HFF-Myc (cell line): Measurements from ENCODE around the gene GPR83.
A peak's percentile ranks its signal among the peaks of the same experiment; 100 is the strongest.

ENCODE experiments used
- DNase-seq: peaks from one replicate; pipeline ENCODE4 v3.0.0-alpha.2; 2011; ENCODE audit warnings: low read depth; ENCODE audit errors: extremely low read depth
- H3K4me3 ChIP-seq: replicated peaks from 2 replicates; pipeline ENCODE4 v1.5.1; 2011; ENCODE audit warnings: low read depth, mild to moderate bottlenecking, control low read depth, low read length
- TF ChIP-seq, protein P1 (sequence below): IDR thresholded peaks from 2 replicates; pipeline ENCODE4 v1.5.1; 2012; ENCODE audit warnings: mild to moderate bottlenecking, low read depth, low read length, control low read depth; ENCODE audit errors: missing control alignments

Gene GPR83

DNA sequence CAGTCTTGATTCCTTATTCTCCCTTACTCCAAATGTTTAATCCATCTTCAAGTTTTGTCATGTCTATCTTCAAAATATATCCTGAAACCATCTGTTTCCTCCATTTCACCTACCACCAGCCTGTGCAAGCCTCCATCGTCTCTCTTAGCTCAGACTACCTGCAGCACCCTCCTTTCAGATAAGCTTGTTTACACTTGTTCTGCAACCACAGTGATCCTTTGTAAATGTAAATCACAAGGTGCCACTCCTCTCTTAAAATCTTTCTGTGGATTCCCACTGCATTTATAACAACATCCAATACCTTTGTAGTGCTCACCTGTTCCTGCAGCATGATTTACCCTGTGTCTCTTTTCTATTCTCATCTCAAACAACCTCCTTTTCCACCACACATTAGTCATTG, 31.8 kb upstream of the GPR83 start:
- no peak for DNase-seq
- TF ChIP-seq, protein P1, sequence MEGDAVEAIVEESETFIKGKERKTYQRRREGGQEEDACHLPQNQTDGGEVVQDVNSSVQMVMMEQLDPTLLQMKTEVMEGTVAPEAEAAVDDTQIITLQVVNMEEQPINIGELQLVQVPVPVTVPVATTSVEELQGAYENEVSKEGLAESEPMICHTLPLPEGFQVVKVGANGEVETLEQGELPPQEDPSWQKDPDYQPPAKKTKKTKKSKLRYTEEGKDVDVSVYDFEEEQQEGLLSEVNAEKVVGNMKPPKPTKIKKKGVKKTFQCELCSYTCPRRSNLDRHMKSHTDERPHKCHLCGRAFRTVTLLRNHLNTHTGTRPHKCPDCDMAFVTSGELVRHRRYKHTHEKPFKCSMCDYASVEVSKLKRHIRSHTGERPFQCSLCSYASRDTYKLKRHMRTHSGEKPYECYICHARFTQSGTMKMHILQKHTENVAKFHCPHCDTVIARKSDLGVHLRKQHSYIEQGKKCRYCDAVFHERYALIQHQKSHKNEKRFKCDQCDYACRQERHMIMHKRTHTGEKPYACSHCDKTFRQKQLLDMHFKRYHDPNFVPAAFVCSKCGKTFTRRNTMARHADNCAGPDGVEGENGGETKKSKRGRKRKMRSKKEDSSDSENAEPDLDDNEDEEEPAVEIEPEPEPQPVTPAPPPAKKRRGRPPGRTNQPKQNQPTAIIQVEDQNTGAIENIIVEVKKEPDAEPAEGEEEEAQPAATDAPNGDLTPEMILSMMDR: no peak
- H3K4me3 ChIP-seq: no peak overlapping the region

DNA sequence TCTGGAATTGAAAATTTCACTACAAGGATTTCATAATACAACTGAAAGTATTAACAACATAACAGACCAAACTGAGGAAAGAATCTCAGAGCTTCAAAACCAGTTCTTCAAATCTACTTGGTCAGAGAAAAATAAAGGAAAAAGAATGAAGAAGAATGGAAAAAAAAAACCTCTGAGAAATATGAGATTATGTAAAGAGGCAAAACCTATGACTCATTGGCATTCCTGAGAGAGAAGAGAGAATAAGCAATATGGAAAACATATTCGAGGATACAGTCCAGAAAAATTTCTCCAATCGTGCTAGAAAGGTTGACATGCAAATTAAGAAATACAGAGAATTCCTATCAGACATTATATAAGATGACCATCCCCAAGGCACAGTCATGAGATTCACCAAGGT, 23.4 kb upstream of the GPR83 start:
- no peak overlapping the region for H3K4me3 ChIP-seq
- DNase-seq: no peak
- TF ChIP-seq, protein P1: no peak

DNA sequence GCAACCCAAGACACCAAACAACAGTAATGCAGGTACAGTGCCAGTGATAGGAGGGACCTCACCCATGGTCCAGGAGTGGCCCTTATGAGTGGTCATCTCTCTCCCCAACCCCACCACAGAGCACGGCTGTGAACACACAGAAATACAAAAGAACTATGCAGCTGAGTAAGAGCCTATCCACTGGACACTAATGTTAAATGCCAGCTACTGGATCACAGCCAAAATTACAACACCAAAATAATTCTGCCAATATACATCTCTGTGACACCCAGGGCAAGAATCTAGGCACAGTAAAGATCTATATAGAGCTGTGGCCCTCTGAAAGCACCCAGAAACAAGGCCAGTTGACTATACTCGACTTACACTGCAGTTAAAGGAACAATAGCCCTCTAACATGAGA, 22.8 kb upstream of the GPR83 start:
- H3K4me3 ChIP-seq: no peak overlapping the region
- TF ChIP-seq, protein P1: no peak
- no peak for DNase-seq

DNA sequence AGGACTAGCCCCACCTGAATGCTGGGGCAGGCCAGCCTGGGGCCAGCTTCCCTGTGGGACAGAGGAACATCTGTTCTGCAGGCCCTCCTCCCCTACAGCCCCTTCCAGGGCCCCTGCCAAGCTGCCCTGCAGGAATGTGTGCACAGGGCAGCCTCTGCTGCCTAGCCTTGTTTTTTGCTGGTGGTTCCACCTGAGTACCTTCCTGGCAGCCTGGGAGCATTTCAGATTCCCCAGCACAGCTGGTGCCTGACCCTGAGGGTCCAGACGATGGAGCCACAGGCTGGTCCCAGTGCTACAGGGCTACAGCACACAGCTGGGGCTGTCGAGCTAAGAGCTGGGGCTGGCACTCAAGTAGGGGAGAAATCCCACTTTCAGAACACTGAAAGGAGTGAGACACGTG, 22.3 kb upstream of the GPR83 start:
- no peak for DNase-seq
- TF ChIP-seq, protein P1: no peak
- H3K4me3 ChIP-seq: no peak overlapping the region

DNA sequence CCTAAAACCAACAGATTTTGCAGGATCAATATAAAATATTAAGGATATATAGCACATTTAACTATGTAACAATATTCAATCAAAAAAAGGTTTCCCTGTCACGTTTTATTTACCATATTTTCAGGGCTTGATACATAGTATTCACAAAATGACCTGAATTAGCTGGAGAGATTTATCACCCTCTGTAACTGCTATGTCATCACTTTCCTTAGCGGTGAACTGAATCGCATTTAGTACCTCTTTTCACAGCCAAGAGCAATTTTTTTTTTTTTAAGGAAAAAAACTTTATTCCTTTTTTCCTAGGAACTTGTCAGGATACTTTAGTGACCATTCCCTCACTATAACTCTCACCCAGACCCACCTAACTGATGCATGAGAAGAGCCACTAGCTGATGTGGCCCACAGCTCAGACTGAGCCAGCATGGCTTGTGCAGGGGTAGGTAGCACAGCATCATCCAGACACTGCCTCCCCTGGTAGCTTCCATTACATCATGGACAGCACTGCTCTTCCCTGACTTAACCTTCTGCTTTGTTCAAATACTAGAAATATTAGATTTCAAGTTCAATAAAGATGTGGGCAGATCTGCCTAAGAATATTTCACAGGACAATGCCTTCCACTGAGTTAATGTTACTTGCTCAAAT, 17.0 kb upstream of the GPR83 start:
- no peak for DNase-seq
- H3K4me3 ChIP-seq: no peak overlapping the region
- TF ChIP-seq, protein P1: no peak

DNA sequence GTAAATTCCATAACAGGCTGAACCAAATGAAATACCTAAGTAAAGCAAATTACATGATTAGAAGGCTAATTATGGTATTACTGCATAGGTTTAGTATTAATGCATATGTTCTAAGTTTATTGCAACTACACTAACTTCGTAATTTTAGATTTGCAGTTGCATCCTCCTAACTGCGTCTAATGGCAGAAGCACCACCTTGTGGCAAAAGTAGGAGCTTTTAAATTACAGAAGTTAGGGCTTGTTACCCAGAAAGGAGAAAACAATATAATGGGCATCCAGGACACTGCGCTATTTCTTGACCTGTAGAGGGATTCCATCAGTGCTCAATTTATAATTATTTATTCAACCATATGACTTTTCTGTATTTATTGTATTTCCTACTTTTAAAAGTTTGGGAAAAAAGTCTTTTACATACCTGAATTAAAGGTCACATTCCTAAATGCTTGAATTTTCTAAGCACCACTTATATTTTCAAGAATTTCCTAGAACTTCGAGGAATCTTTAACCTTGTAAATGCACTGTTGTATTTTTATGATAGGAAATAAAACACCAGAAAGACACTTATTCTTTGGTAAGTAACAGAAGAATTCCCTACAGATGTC, 16.3 kb upstream of the GPR83 start:
- peak; percentile 15 for DNase-seq
- H3K4me3 ChIP-seq: no peak overlapping the region
- TF ChIP-seq, protein P1: peak; percentile 49
